Trophoblast cell (in vitro differentiated cells and primary cell): ENCODE results near the gene MLC1.

ENCODE experiments used
- DNase-seq, 2 donors: peaks; one replicate each; pipeline ENCODE4 v3.0.0-alpha.2; 2016
- H2AFZ ChIP-seq: 2 replicates; pipeline ENCODE4 v1.6.1; 2013; ENCODE audit warnings: low read length, moderate library complexity, mild to moderate bottlenecking; ENCODE audit not compliant: insufficient read depth, poor library complexity
- H2AK5ac ChIP-seq: 2 replicates; pipeline ENCODE4 v1.6.1; 2013; ENCODE audit warnings: mild to moderate bottlenecking, low read length
- H2BK120ac ChIP-seq: 2 replicates; pipeline ENCODE4 v1.6.1; 2013; ENCODE audit warnings: low read length, mild to moderate bottlenecking, moderate library complexity; ENCODE audit not compliant: insufficient read depth, poor library complexity
- H2BK12ac ChIP-seq: 2 replicates; pipeline ENCODE4 v1.6.1; 2013; ENCODE audit warnings: mild to moderate bottlenecking, low read length, moderate library complexity
- H2BK5ac ChIP-seq: 2 replicates; pipeline ENCODE4 v1.6.1; 2013; ENCODE audit warnings: low read length, low read depth, moderate library complexity, mild to moderate bottlenecking; ENCODE audit not compliant: poor library complexity
- H3K14ac ChIP-seq: 2 replicates; pipeline ENCODE4 v1.6.1; 2013; ENCODE audit warnings: mild to moderate bottlenecking, low read length
- H3K18ac ChIP-seq: 2 replicates; pipeline ENCODE4 v1.6.1; 2013; ENCODE audit warnings: mild to moderate bottlenecking, low read length
- H3K23ac ChIP-seq: 2 replicates; pipeline ENCODE4 v1.6.1; 2013; ENCODE audit warnings: low read length
- H3K27ac ChIP-seq: 2 replicates; pipeline ENCODE4 v1.5.1; 2013; ENCODE audit warnings: low read depth, mild to moderate bottlenecking, inconsistent platforms, low read length, moderate library complexity
- H3K27me3 ChIP-seq: 2 replicates; pipeline ENCODE4 v1.6.1; 2013; ENCODE audit warnings: inconsistent platforms, mild to moderate bottlenecking, low read length, moderate library complexity; ENCODE audit not compliant: insufficient read depth
- H3K36me3 ChIP-seq, 2 experiments: 1 replicate in 1 of 2; 2 replicates in 1 of 2; pipeline ENCODE4 v1.6.1; 2013; ENCODE audit warnings: low read length in 2 of 2, mild to moderate bottlenecking in 2 of 2, moderate library complexity in 1 of 2; ENCODE audit not compliant: insufficient read depth in 2 of 2, control insufficient read depth in 1 of 2
- H3K4ac ChIP-seq: 2 replicates; pipeline ENCODE4 v1.6.1; 2013; ENCODE audit warnings: low read depth, mild to moderate bottlenecking, low read length, moderate library complexity
- H3K4me1 ChIP-seq, 2 experiments: 1 replicate in 1 of 2; 2 replicates in 1 of 2; pipeline ENCODE4 v1.6.1; 2013; ENCODE audit warnings: low read length in 2 of 2, mild to moderate bottlenecking in 2 of 2, moderate library complexity in 1 of 2; ENCODE audit not compliant: insufficient read depth in 2 of 2, control insufficient read depth in 1 of 2
- H3K4me2 ChIP-seq: 2 replicates; pipeline ENCODE4 v1.6.1; 2013; ENCODE audit warnings: inconsistent platforms, mild to moderate bottlenecking, low read length, moderate library complexity
- H3K4me3 ChIP-seq: 2 replicates; pipeline ENCODE4 v1.5.1; 2013; ENCODE audit warnings: mild to moderate bottlenecking, low read depth, low read length, inconsistent platforms
- H3K79me1 ChIP-seq: one replicate; pipeline ENCODE4 v1.6.1; 2013; ENCODE audit warnings: low read length
- H3K79me2 ChIP-seq: 2 replicates; pipeline ENCODE4 v1.6.1; 2013; ENCODE audit warnings: low read length, mild to moderate bottlenecking; ENCODE audit not compliant: control insufficient read depth, insufficient read depth, poor library complexity
- H3K9ac ChIP-seq: 2 replicates; pipeline ENCODE4 v1.6.1; 2013; ENCODE audit warnings: mild to moderate bottlenecking, low read length
- H3K9me3 ChIP-seq: 2 replicates; pipeline ENCODE4 v1.6.1; 2013; ENCODE audit warnings: low read depth, mild to moderate bottlenecking, control low read depth, inconsistent platforms, low read length; ENCODE audit not compliant: insufficient read depth
- H4K12ac ChIP-seq: 2 replicates; pipeline ENCODE4 v1.6.1; 2013; ENCODE audit warnings: low read depth, mild to moderate bottlenecking, low read length, moderate library complexity
- H4K8ac ChIP-seq: 2 replicates; pipeline ENCODE4 v1.6.1; 2013; ENCODE audit warnings: low read depth, mild to moderate bottlenecking, low read length, moderate library complexity
- H4K91ac ChIP-seq: one replicate; pipeline ENCODE4 v1.6.1; 2013; ENCODE audit warnings: low read depth, mild to moderate bottlenecking, low read length, moderate library complexity
- WGBS: extraction: QIAGEN DNeasy Blood & Tissue Kit; methylation state at CpG from one replicate; pipeline ENCODE4 v1.1.7; 2013; ENCODE audit warnings: missing lambda C conversion rate; ENCODE audit not compliant: insufficient read length, insufficient coverage; ENCODE audit errors: extremely low coverage; 5-methylcytosine and 5-hydroxymethylcytosine counted together

MLC1 gene

DNA sequence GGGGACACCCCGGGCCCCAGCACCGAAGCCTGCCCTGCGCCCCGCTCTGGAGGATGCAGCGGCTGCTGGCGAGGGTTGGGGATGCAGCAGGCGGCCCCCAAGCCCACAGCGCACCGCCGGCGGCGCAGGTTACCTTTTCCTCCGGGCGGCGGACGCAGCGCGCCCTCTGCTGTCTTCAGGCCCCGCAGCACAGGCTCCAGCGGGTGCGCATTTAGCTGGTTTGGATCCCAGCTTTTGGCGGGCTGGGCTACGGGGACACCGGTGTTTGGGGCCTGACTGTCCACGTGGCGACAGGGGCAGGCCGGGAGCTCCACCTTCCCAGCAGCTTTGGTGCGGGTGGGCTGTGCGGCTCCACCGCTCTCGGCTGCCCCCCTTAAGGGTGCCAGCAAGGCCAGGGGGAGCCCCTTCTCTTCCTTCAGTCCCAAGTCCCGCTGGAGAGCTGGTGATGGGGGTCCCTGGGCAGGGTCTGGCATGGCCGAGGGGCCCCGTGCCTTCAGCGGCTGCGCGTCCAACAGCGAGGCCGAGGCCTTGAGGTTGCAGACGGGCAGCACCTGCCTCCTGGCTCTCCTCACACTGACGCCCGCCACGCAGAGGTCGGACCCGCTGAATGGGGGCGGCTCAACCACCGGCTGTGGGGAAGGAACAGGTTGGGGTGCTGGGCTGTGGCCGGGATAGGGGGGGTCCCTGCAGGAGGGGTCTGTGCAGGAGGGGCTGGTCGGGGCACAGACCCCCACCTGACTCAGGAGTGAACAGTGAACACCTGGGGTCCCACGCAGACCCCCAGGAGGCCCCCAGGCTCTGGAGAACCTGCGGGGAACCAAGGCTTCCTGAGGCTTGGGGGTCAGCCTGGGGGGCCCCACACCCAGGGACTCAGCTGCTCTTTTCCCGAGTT is 54.7 kb downstream of the MLC1 start:
- Histone ChIP-seq H2BK120ac (no peak overlapping the region), H3K14ac (no peak overlapping the region), H3K23ac (no peak overlapping the region), H2BK5ac (no peak overlapping the region), H3K18ac (no peak overlapping the region), H3K36me3 (no peaks in the 10 kb centered on the region), H3K79me2 (no peaks in the 10 kb centered on the region), H3K4me3 (no peak overlapping the region), H3K27ac (no peak overlapping the region), H3K79me1 (no peaks in the 10 kb centered on the region), H3K4ac (no peak overlapping the region), H3K4me2 (no peak overlapping the region), H4K8ac (no peak overlapping the region), H3K4me1 (peaks cover 0 to 6% of the 10 kb centered on the region in 2 experiments), H3K9ac (no peak overlapping the region), H3K9me3 (peaks cover 5% of the 10 kb centered on the region), H3K27me3 (peaks cover 3% of the 10 kb centered on the region), H4K12ac (no peak overlapping the region), H4K91ac (no peak overlapping the region), H2BK12ac (no peak overlapping the region), H2AFZ (no peak overlapping the region), H2AK5ac (no peak overlapping the region)
- WGBS: no CpG with 5 or more reads among the region's 52 CpGs
- peak; percentile 65 to 82 for DNase-seq

DNA sequence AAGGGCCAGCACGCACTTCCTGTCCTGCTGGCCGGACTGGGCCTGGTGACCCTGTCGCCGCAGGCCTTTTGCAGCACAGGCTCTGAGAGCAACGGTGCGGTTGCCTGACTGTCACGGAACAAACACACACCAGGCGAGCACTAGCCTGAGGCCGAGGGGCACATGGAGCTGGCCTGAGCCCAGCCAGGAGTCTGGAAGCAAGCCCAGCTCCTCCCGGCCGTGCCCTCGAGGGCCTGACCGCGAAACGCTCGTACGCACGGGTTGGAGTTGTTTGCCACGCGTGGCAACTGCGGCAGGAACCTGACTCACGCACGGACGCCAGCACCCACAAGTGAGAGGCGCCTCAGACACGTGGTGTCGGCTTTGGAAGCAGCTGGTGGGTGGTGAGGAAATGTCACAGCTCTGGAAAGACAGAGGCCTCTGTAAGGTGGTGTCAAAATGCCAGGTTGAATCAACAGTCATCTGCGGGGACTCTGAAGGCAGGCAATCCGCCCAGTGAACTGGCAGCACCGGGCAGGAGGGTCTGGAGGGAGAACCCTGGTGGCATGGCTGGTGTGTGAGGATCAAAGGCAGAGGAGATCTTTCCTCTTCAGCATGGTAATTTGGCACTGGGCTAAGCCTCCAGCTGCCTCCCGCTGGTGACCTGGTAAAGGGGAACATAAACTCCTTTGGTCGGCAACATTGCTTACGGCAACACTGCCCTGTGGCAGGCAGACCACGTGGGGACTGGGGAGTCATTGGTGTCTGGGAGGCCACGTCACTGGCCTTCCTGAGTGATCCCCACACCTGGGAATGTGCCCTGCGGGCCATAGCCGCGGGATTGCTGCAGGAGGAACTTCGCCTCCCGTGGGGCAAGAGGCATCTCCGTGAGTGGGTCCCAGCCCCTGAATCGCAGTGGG is 57.3 kb downstream of the MLC1 start:
- H2BK12ac ChIP-seq: no peak overlapping the region
- no peak overlapping the region for H3K9ac ChIP-seq
- H3K9me3 ChIP-seq: peaks cover 4% of the 10 kb centered on the region
- no peak overlapping the region for H3K14ac ChIP-seq
- H3K4me2 ChIP-seq: no peak overlapping the region
- H3K27ac ChIP-seq: no peak overlapping the region
- H2AK5ac ChIP-seq: no peak overlapping the region
- H2BK120ac ChIP-seq: no peak overlapping the region
- peak; percentile 53 to 61 for DNase-seq
- no CpG with 5 or more reads among the region's 42 CpGs for WGBS
- H3K27me3 ChIP-seq: peaks cover 3% of the 10 kb centered on the region
- H3K79me1 ChIP-seq: no peaks in the 10 kb centered on the region
- H3K18ac ChIP-seq: no peak overlapping the region
- H4K91ac ChIP-seq: no peak overlapping the region
- no peak overlapping the region for H4K8ac ChIP-seq
- H4K12ac ChIP-seq: no peak overlapping the region
- H3K4ac ChIP-seq: no peak overlapping the region
- H3K4me3 ChIP-seq: no peak overlapping the region
- H3K79me2 ChIP-seq: no peaks in the 10 kb centered on the region
- peaks cover 0 to 6% of the 10 kb centered on the region in 2 experiments for H3K4me1 ChIP-seq
- H3K36me3 ChIP-seq: no peaks in the 10 kb centered on the region
- no peak overlapping the region for H2AFZ ChIP-seq
- no peak overlapping the region for H2BK5ac ChIP-seq
- no peak overlapping the region for H3K23ac ChIP-seq

DNA sequence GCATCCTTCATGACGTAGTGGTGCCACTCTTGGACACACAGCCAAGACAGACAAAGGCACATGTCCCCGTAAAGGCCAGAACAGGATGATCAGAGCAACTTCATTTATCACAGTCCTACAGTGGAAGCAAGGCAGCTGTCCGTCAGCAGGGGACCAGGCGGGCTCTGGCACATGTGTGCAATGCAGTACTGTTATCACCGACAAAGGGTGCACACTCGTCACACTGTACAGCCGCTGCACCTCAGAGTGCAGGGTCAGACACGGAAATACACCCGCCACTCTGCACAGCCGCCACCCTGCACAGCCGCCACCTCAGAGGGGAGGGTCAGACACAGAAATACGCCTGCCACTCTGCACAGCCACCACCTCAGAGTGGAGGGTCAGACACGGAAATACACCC is 59.2 kb downstream of the MLC1 start:
- no peak overlapping the region for H2BK120ac ChIP-seq
- no peak overlapping the region for H3K9ac ChIP-seq
- no peak overlapping the region for H2BK5ac ChIP-seq
- H2AFZ ChIP-seq: no peak overlapping the region
- no peak overlapping the region for H2AK5ac ChIP-seq
- no peak overlapping the region for H3K18ac ChIP-seq
- H3K4me3 ChIP-seq: no peak overlapping the region
- no peak overlapping the region for H3K4ac ChIP-seq
- H4K8ac ChIP-seq: no peak overlapping the region
- no peak overlapping the region for H3K23ac ChIP-seq
- H3K4me2 ChIP-seq: no peak overlapping the region
- no peak overlapping the region for H3K14ac ChIP-seq
- no peak overlapping the region for H3K27ac ChIP-seq
- H3K36me3 ChIP-seq: no peaks in the 10 kb centered on the region
- H3K79me1 ChIP-seq: no peaks in the 10 kb centered on the region
- peaks cover 3% of the 10 kb centered on the region for H3K27me3 ChIP-seq
- H4K91ac ChIP-seq: no peak overlapping the region
- no peak overlapping the region for H2BK12ac ChIP-seq
- H4K12ac ChIP-seq: no peak overlapping the region
- peaks cover 16% of the 10 kb centered on the region for H3K9me3 ChIP-seq
- peaks cover 0 to 6% of the 10 kb centered on the region in 2 experiments for H3K4me1 ChIP-seq
- no CpG with 5 or more reads among the region's 13 CpGs for WGBS
- no peak for DNase-seq
- no peaks in the 10 kb centered on the region for H3K79me2 ChIP-seq

DNA sequence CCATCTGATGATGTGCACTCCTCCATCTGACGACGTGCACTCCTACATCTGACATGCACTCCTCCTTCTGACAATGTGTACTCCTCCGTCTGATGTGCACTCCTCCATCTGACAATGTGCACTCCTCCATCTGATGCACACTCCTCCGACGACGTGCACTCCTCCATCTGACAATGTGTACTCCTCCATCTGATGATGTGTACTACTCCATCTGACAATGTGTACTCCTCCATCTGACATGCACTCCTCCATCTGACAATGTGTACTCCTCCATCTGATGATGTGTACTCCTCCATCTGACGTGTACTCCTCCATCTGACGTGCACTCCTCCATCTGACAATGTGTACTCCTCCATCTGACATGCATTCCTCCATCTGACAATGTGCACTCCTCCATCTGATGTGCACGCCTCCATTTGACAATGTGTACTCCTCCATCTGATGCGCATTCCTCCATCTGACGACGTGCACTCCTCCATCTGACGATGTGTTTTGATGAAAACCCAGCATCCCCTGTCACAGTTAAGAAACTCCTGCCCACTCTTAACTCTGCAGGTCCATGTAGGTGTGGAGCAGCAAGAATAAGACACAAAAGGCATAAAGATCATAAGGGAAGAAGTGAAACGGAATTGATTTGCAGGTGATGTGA is 62.9 kb downstream of the MLC1 start:
- Histone ChIP-seq H4K91ac (no peak overlapping the region), H2BK12ac (no peak overlapping the region), H3K4me1 (no peaks in the 10 kb centered on the region), H3K36me3 (no peaks in the 10 kb centered on the region), H3K4me3 (peak overlapping the region; percentile 57), H3K9ac (no peak overlapping the region), H3K4me2 (no peak overlapping the region), H3K27me3 (peaks cover 2% of the 10 kb centered on the region), H3K18ac (no peak overlapping the region), H3K9me3 (peaks cover 31% of the 10 kb centered on the region), H4K12ac (no peak overlapping the region), H2AFZ (no peak overlapping the region), H3K79me2 (no peaks in the 10 kb centered on the region), H3K27ac (no peak overlapping the region), H2BK5ac (no peak overlapping the region), H2BK120ac (no peak overlapping the region), H3K14ac (no peak overlapping the region), H3K4ac (no peak overlapping the region), H3K79me1 (no peaks in the 10 kb centered on the region), H2AK5ac (no peak overlapping the region), H3K23ac (peak overlapping the region; percentile 82), H4K8ac (no peak overlapping the region)
- WGBS: no CpG with 5 or more reads among the region's 14 CpGs
- no peak for DNase-seq
